Measurements from ENCODE around the gene HIRIP3. TPM values are rescaled to one million over a fixed set of nuclear protein-coding genes. Genes with fewer than 3 reads are reported as not detected.

HIRIP3 gene
- total and polyA plus RNA-seq, 2 of the 8 experiments (the other 6 are each of a cell fraction or from before 2014, with no cell fraction given) = 11.9 to 18.5 TPM

- CTCF ChIA-PET (ENCODE audit: partially characterized antibody) = interaction anchor here (0.6 to 2.0 kb wide), 3 partner anchors 13 to 107 kb away, joined by 4 to 7 read pairs (median 5); partner anchors contain the start of gene TLCD3B
- no peak overlapping the region for H2AK5ac ChIP-seq (ENCODE audit: low read depth, low read length)
- no peak overlapping the region for H2BK15ac ChIP-seq (ENCODE audit: low read length)
- no peaks in the 10 kb centered on the region for H3K79me1 ChIP-seq (ENCODE audit: low read depth, low read length)
- H3K4me3 ChIP-seq (ENCODE audit: extremely low read depth in 1 of 4, insufficient read depth in 2 of 4, low read depth in 3 of 4, low read length in 4 of 4) = no peak overlapping the region
- no peak overlapping the region for H4K5ac ChIP-seq (ENCODE audit: insufficient read length, low read depth, low read length)
- DNase-seq (ENCODE audit: low read depth in 1 of 2, low spot score in 2 of 2) = no peak
- H3K56ac ChIP-seq (replicated peaks; ENCODE audit: insufficient read length, low read depth, low read length) = no peak overlapping the region
- POLR2A ChIA-PET (ENCODE audit: partially characterized antibody) = interaction anchor here (0.5 to 0.7 kb wide), 3 partner anchors 12 to 55 kb away, joined by 3 to 4 read pairs (median 3); no protein-coding TSS in a partner anchor
- H3K9me3 ChIP-seq (ENCODE audit: insufficient read depth in 2 of 2, low read depth in 1 of 2, low read length in 1 of 2) = no peaks in the 10 kb centered on the region
- H3K4ac ChIP-seq (replicated peaks; ENCODE audit: insufficient read length, low read depth, low read length) = no peak overlapping the region
- no peak overlapping the region for H2BK5ac ChIP-seq (ENCODE audit: low read depth, low read length)
- H2AFZ ChIP-seq (ENCODE audit: low read length) = no peak overlapping the region
- WGBS, 2 experiments (ENCODE audit: extremely low coverage in 1 of 2, insufficient coverage in 1 of 2, insufficient read length in 1 of 2, insufficient replicate concordance in 2 of 2, low coverage in 1 of 2, low lambda C conversion rate in 2 of 2, missing lambda C conversion rate in 1 of 2) = 93% methylated on average over 16 of the region's 17 CpGs; no CpG with 5 or more reads in 1 of the 2 experiments
- peaks cover 8 to 54% (median 38%) of the 10 kb centered on the region in 4 experiments for H3K36me3 ChIP-seq (ENCODE audit: control insufficient read depth in 2 of 4, insufficient read depth in 4 of 4, low read length in 3 of 4)
- H4K91ac ChIP-seq (replicated peaks; ENCODE audit: insufficient read length, low read length) = no peak overlapping the region
- H4K8ac ChIP-seq (ENCODE audit: extremely low read depth, insufficient read depth, low read length) = no peak overlapping the region; the same call in 1 of the 2 replicates
- H3K4me2 ChIP-seq (ENCODE audit: insufficient read depth in 1 of 2, low read depth in 2 of 2, low read length in 2 of 2) = no peak overlapping the region
- no peaks in the 10 kb centered on the region for H3K27me3 ChIP-seq (replicated peaks in 1 of 4; ENCODE audit: control insufficient read depth in 3 of 4, extremely low read depth in 1 of 4, insufficient read depth in 3 of 4, low read length in 3 of 4)
- H3K27ac ChIP-seq (ENCODE audit: low read depth, low read length) = no peak overlapping the region
- H4K20me1 ChIP-seq (replicated peaks in 1 of 2; ENCODE audit: control insufficient read depth in 1 of 2, insufficient read depth in 2 of 2, low read length in 2 of 2) = no peaks in the 10 kb centered on the region
- no peaks in the 10 kb centered on the region for H3K23me2 ChIP-seq (ENCODE audit: low read depth, low read length)
- no peaks in the 10 kb centered on the region for H3K79me2 ChIP-seq (ENCODE audit: control insufficient read depth in 1 of 2, insufficient read depth in 2 of 2, low read length in 2 of 2)
- no peaks in the 10 kb centered on the region for H3K4me1 ChIP-seq (replicated peaks in 1 of 4; ENCODE audit: control insufficient read depth in 3 of 4, insufficient read depth in 4 of 4, low read length in 3 of 4)
- H2BK120ac ChIP-seq (replicated peaks; ENCODE audit: low read depth, low read length) = no peak overlapping the region
- no peak overlapping the region for H3K14ac ChIP-seq (ENCODE audit: insufficient read length)
- H3K18ac ChIP-seq (ENCODE audit: extremely low read depth, low read length) = no peak overlapping the region
- H2BK20ac ChIP-seq (ENCODE audit: low read length) = no peak overlapping the region
- H3K9ac ChIP-seq (replicated peaks in 1 of 4; ENCODE audit: extremely low read depth in 1 of 4, low read depth in 3 of 4, low read length in 3 of 4) = no peak overlapping the region
- no peak overlapping the region for H2BK12ac ChIP-seq (ENCODE audit: low read depth, low read length)
- FAIRE-seq = no peak
- no peak overlapping the region for H3K23ac ChIP-seq (ENCODE audit: insufficient read length)
- TF ChIP-seq POLR2A (IDR thresholded peaks at IDR 0.05; ENCODE audit: control extremely low read depth in 1 of 2, low read depth in 2 of 2, low read length in 2 of 2) = no peak
- no peak for TF ChIP-seq CHD2 (IDR thresholded peaks at IDR 0.05; ENCODE audit: low read length)
- no peak for TF ChIP-seq HDAC2 (IDR thresholded peaks at IDR 0.05; ENCODE audit: borderline replicate concordance in 1 of 2, low read depth in 2 of 2, low read length in 2 of 2)
- no peak for TF ChIP-seq SP4 (IDR thresholded peaks at IDR 0.05; ENCODE audit: low read length)
- TF ChIP-seq ATF3 (IDR thresholded peaks at IDR 0.05; ENCODE audit: insufficient read depth, low read depth, low read length) = no peak
- TF ChIP-seq ATF2 (IDR thresholded peaks at IDR 0.05; ENCODE audit: low read length) = no peak
- no peak for TF ChIP-seq ASH2L (IDR thresholded peaks at IDR 0.05; ENCODE audit: low read length)
- no peak for TF ChIP-seq E2F6 (IDR thresholded peaks at IDR 0.05)
- TF ChIP-seq KDM5A (IDR thresholded peaks at IDR 0.05; ENCODE audit: low read length) = no peak
- TF ChIP-seq RBBP5 (IDR thresholded peaks at IDR 0.05; ENCODE audit: borderline replicate concordance, low read depth, low read length) = no peak
Observed at GRCh38 chr16:29988346-29989075, 6.9 kb downstream of the HIRIP3 start.
